Measurements from ENCODE around the gene ZNF764. TPM values are rescaled to one million over a fixed set of nuclear protein-coding genes. Genes with fewer than 3 reads are reported as not detected.

Gene ZNF764
- total and polyA plus RNA-seq, 9 of the 15 experiments (the other 6 are each of a cell fraction or from before 2014, with no cell fraction given), result 0.69 to 10.1 (median 4.1) TPM

DNA sequence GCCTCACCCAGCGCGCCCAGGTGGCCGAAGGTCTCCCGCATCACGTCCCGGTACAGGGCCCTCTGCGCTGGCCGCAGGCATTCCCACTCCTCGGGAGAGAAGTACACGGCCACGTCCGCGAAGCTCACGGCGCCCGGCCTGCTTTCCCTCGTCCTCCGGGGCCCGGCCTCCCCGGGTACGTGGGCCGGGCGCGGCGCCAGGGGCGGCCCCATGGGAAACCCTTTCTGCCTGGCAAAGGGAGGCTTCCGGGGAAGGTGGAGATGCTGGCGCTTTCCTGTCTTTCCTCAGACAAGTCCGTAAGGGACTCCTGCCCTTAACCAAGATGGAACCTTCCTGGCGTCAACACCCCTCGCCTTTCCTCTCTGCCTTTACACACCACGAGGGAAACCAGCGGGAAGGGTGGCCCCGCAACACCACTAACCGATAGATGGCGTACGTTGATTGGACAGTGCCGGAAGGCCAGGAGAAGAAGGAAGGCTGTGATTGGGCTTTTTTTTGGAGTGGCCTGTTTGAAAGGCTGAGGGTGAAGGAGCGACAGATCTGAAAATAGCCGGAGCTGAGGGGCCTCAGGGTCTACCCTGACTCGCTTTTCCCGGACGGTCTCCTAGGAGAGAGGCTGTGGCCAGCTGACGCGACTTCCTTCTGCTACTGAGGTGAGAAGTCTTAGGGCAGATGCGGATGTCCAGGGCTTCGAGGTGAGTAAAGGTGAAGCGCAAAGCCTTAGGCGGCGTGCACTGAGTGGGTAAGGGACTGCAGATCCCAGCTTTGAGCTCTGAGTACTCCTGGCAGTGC is 27.4 kb upstream of the ZNF764 start, which contains the start of gene ZNF785 (continued):
- TF ChIP-seq, protein P1, sequence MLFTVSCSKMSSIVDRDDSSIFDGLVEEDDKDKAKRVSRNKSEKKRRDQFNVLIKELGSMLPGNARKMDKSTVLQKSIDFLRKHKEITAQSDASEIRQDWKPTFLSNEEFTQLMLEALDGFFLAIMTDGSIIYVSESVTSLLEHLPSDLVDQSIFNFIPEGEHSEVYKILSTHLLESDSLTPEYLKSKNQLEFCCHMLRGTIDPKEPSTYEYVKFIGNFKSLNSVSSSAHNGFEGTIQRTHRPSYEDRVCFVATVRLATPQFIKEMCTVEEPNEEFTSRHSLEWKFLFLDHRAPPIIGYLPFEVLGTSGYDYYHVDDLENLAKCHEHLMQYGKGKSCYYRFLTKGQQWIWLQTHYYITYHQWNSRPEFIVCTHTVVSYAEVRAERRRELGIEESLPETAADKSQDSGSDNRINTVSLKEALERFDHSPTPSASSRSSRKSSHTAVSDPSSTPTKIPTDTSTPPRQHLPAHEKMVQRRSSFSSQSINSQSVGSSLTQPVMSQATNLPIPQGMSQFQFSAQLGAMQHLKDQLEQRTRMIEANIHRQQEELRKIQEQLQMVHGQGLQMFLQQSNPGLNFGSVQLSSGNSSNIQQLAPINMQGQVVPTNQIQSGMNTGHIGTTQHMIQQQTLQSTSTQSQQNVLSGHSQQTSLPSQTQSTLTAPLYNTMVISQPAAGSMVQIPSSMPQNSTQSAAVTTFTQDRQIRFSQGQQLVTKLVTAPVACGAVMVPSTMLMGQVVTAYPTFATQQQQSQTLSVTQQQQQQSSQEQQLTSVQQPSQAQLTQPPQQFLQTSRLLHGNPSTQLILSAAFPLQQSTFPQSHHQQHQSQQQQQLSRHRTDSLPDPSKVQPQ (CRISPR knock-in tag; IDR thresholded peaks at IDR 0.05; ENCODE audit: borderline replicate concordance), result no peak; the same call in 1 of the 2 replicates
- TF ChIP-seq, protein P2, sequence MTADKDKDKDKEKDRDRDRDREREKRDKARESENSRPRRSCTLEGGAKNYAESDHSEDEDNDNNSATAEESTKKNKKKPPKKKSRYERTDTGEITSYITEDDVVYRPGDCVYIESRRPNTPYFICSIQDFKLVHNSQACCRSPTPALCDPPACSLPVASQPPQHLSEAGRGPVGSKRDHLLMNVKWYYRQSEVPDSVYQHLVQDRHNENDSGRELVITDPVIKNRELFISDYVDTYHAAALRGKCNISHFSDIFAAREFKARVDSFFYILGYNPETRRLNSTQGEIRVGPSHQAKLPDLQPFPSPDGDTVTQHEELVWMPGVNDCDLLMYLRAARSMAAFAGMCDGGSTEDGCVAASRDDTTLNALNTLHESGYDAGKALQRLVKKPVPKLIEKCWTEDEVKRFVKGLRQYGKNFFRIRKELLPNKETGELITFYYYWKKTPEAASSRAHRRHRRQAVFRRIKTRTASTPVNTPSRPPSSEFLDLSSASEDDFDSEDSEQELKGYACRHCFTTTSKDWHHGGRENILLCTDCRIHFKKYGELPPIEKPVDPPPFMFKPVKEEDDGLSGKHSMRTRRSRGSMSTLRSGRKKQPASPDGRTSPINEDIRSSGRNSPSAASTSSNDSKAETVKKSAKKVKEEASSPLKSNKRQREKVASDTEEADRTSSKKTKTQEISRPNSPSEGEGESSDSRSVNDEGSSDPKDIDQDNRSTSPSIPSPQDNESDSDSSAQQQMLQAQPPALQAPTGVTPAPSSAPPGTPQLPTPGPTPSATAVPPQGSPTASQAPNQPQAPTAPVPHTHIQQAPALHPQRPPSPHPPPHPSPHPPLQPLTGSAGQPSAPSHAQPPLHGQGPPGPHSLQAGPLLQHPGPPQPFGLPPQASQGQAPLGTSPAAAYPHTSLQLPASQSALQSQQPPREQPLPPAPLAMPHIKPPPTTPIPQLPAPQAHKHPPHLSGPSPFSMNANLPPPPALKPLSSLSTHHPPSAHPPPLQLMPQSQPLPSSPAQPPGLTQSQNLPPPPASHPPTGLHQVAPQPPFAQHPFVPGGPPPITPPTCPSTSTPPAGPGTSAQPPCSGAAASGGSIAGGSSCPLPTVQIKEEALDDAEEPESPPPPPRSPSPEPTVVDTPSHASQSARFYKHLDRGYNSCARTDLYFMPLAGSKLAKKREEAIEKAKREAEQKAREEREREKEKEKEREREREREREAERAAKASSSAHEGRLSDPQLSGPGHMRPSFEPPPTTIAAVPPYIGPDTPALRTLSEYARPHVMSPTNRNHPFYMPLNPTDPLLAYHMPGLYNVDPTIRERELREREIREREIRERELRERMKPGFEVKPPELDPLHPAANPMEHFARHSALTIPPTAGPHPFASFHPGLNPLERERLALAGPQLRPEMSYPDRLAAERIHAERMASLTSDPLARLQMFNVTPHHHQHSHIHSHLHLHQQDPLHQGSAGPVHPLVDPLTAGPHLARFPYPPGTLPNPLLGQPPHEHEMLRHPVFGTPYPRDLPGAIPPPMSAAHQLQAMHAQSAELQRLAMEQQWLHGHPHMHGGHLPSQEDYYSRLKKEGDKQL (CRISPR knock-in tag; IDR thresholded peaks at IDR 0.05; ENCODE audit: borderline replicate concordance), result no peak
- TF ChIP-seq HMGN3 (IDR thresholded peaks at IDR 0.05; ENCODE audit: borderline replicate concordance, extremely low read depth, insufficient read length, low read depth, low read length), result peak; percentile 38
- peak; percentile 87 for TF ChIP-seq ZNF431 (CRISPR knock-in tag; IDR thresholded peaks at IDR 0.05)
- peak; percentile 90 for TF ChIP-seq SAP30 (IDR thresholded peaks at IDR 0.05; ENCODE audit: borderline replicate concordance, insufficient read depth, low read depth, low read length, poor library complexity, severe bottlenecking)
- TF ChIP-seq IRF1 (CRISPR knock-in tag; IDR thresholded peaks at IDR 0.05; ENCODE audit: borderline replicate concordance), result 0 out of 2 replicates have a peak, but pooled peaks have one; percentile 74
- peak; percentile 76 for TF ChIP-seq SOX6 (IDR thresholded peaks at IDR 0.05)
- peak; percentile 75 for TF ChIP-seq MXI1 (IDR thresholded peaks at IDR 0.05; ENCODE audit: low read depth, low read length)
- TF ChIP-seq TAL1 (IDR thresholded peaks at IDR 0.05), result no peak
- TF ChIP-seq, protein P3, sequence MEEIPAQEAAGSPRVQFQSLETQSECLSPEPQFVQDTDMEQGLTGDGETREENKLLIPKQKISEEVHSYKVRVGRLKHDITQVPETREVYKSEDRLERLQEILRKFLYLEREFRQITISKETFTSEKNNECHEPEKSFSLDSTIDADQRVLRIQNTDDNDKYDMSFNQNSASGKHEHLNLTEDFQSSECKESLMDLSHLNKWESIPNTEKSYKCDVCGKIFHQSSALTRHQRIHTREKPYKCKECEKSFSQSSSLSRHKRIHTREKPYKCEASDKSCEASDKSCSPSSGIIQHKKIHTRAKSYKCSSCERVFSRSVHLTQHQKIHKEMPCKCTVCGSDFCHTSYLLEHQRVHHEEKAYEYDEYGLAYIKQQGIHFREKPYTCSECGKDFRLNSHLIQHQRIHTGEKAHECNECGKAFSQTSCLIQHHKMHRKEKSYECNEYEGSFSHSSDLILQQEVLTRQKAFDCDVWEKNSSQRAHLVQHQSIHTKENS (CRISPR knock-in tag; IDR thresholded peaks at IDR 0.05), result no peak
- TF ChIP-seq MEIS2 (IDR thresholded peaks at IDR 0.05; ENCODE audit: partially characterized antibody), result no peak
- TF ChIP-seq RBFOX2 (IDR thresholded peaks at IDR 0.05; ENCODE audit: low read depth, low read length), result peak; percentile 86
- TF ChIP-seq, protein P4, sequence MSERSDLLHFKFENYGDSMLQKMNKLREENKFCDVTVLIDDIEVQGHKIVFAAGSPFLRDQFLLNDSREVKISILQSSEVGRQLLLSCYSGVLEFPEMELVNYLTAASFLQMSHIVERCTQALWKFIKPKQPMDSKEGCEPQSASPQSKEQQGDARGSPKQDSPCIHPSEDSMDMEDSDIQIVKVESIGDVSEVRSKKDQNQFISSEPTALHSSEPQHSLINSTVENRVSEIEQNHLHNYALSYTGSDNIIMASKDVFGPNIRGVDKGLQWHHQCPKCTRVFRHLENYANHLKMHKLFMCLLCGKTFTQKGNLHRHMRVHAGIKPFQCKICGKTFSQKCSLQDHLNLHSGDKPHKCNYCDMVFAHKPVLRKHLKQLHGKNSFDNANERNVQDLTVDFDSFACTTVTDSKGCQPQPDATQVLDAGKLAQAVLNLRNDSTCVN (CRISPR knock-in tag; IDR thresholded peaks at IDR 0.05), result 0 out of 2 replicates have a peak, but pooled peaks have one; percentile 40

Data from K562 (cell line).